Thyroid gland (tissue), 4 donors: ENCODE data around the gene DAPL1. TPM values are rescaled to one million over a fixed set of nuclear protein-coding genes. Genes with fewer than 3 reads are reported as not detected.

Experiments
- DNase-seq, 2 donors: peaks; one replicate each; pipeline ENCODE4 v3.0.0-alpha.2; 2019
- H3K27ac ChIP-seq, 3 donors: fragments of 200-600 bp; sonication (generic); 1 replicate in 2 of 3; 2 replicates in 1 of 3; pipeline ENCODE4 v1.5.1; 2016 to 2019; ENCODE audit warnings: mild to moderate bottlenecking in 1 of 3, moderate library complexity in 1 of 3
- H3K27me3 ChIP-seq: fragments of 200-600 bp; sonication (generic); one replicate; pipeline ENCODE4 v1.5.1; 2019
- H3K36me3 ChIP-seq, 2 donors: fragments of 200-600 bp; sonication (generic); one replicate each; pipeline ENCODE4 v1.5.1; 2016 to 2019
- H3K4me1 ChIP-seq, 2 donors: fragments of 200-600 bp; sonication (generic); one replicate each; pipeline ENCODE4 v1.5.1; 2017 to 2019
- H3K4me3 ChIP-seq, 3 donors: fragments of 200-600 bp; sonication (generic); replicated peaks in 1 of 3; 1 replicate in 2 of 3; 2 replicates in 1 of 3; pipeline ENCODE4 v1.5.1; 2016; ENCODE audit warnings: mild to moderate bottlenecking in 1 of 3
- H3K9me3 ChIP-seq: fragments of 200-600 bp; sonication (generic); one replicate; pipeline ENCODE4 v1.5.1; 2017
- CTCF ChIP-seq, 6 experiments: fragments of 200-600 bp in 3 of 6; fragments of 450-650 bp in 3 of 6; sonication (generic) in 3 of 6; IDR thresholded peaks; one replicate each; pipeline ENCODE4 v1.5.1; 2016 to 2019; ENCODE audit warnings: antibody characterized with exemption in 6 of 6, mild to moderate bottlenecking in 2 of 6, inconsistent platforms in 1 of 6, moderate library complexity in 1 of 6
- POLR2A ChIP-seq, 2 donors: fragments of 450-650 bp; IDR thresholded peaks; one replicate each; pipeline ENCODE4 v1.6.1; 2017; ENCODE audit warnings: antibody characterized with exemption in 2 of 2, mild to moderate bottlenecking in 2 of 2, moderate library complexity in 1 of 2
- WGBS, 2 donors: methylation state at CpG; one replicate each; pipeline ENCODE4 v1.1.5; 2017; 5-methylcytosine and 5-hydroxymethylcytosine counted together
- intact Hi-C: fragments of 100-400 bp; cut with DNase I; formaldehyde crosslinking; loops from one replicate; pipeline ENCODE4 v1.15.1; 2023
- total RNA-seq, 4 donors: library from RNA; depleted of rRNA; stranded (reverse); fragments of >200 nt; gene quantifications; one replicate each; pipeline ENCODE4 v1.2.3, GENCODE V29; 2016

Gene DAPL1
- total RNA-seq, 4 donors from 2014 or later: 12.3 to 68.9 (median 28.1) TPM

GRCh38 chr2:158823486-158824237 lies 28.5 kb downstream of the DAPL1 start:
- intact Hi-C loops: no loop called here
- no peak overlapping the region for H3K27ac ChIP-seq
- WGBS, 2 donors: 67 to 73% methylated on average over 10 of the region's 10 CpGs

GRCh38 chr2:158825021-158825420 lies 29.9 kb downstream of the DAPL1 start:
- no peak overlapping the region for H3K27ac ChIP-seq
- peaks cover 32 to 34% of the 10 kb centered on the region in 2 donors for H3K4me1 ChIP-seq
- intact Hi-C loops: no loop called here
- no peaks in the 10 kb centered on the region for H3K9me3 ChIP-seq
- TF ChIP-seq POLR2A (IDR thresholded peaks at IDR 0.05) (no peak), CTCF (IDR thresholded peaks at IDR 0.05) (no peak)
- no peak for DNase-seq
- 89 to 95% methylated on average over 3 of the region's 3 CpGs for WGBS, 2 donors
- H3K36me3 ChIP-seq: no peaks in the 10 kb centered on the region
- H3K27me3 ChIP-seq: no peaks in the 10 kb centered on the region
- no peak overlapping the region for H3K4me3 ChIP-seq

More at GRCh38 chr2:158823486-158824237, 28.5 kb downstream of the DAPL1 start:
- peaks cover 20 to 22% of the 10 kb centered on the region in 2 donors for H3K4me1 ChIP-seq
- H3K36me3 ChIP-seq: no peaks in the 10 kb centered on the region
- H3K27me3 ChIP-seq: no peaks in the 10 kb centered on the region
- no peak for DNase-seq
- H3K9me3 ChIP-seq: no peaks in the 10 kb centered on the region
- TF ChIP-seq POLR2A (IDR thresholded peaks at IDR 0.05): no peak
- no peak for TF ChIP-seq CTCF (IDR thresholded peaks at IDR 0.05)
- H3K4me3 ChIP-seq: no peak overlapping the region

GRCh38 chr2:158826965-158827364 lies 31.8 kb downstream of the DAPL1 start:
- H3K4me1 ChIP-seq: peaks cover 26% of the 10 kb centered on the region in 2 donors
- H3K9me3 ChIP-seq: no peaks in the 10 kb centered on the region
- DNase-seq: no peak
- no peaks in the 10 kb centered on the region for H3K36me3 ChIP-seq
- H3K27me3 ChIP-seq: no peaks in the 10 kb centered on the region
- WGBS, 2 donors: 96 to 98% methylated on average over 3 of the region's 3 CpGs
- peak overlapping the region in 1 of 3 donors; percentile 77 for H3K27ac ChIP-seq
- no peak overlapping the region for H3K4me3 ChIP-seq
- intact Hi-C loops: no loop called here
- TF ChIP-seq POLR2A (IDR thresholded peaks at IDR 0.05): no peak
- no peak for TF ChIP-seq CTCF (IDR thresholded peaks at IDR 0.05)

GRCh38 chr2:158828378-158829164 lies 33.5 kb downstream of the DAPL1 start:
- Histone ChIP-seq H3K27ac (peak overlapping the region; percentile 45 to 79 (median 77)), H3K4me1 (peaks cover 22 to 24% of the 10 kb centered on the region in 2 donors), H3K27me3 (no peaks in the 10 kb centered on the region), H3K9me3 (no peaks in the 10 kb centered on the region), H3K36me3 (no peaks in the 10 kb centered on the region), H3K4me3 (no peak overlapping the region)
- no peak for DNase-seq
- TF ChIP-seq CTCF (IDR thresholded peaks at IDR 0.05) (no peak), POLR2A (IDR thresholded peaks at IDR 0.05) (no peak)
- intact Hi-C loops: no loop called here
- WGBS, 2 donors: 42 to 43% methylated on average over 4 of the region's 4 CpGs

GRCh38 chr2:158829167-158829566 lies 34.0 kb downstream of the DAPL1 start:
- peak overlapping the region; percentile 45 to 79 (median 77) for H3K27ac ChIP-seq
- 94% methylated on average over 4 of the region's 4 CpGs for WGBS, 2 donors

More at GRCh38 chr2:158829167-158829566, 34.0 kb downstream of the DAPL1 start:
- Histone ChIP-seq H3K9me3 (no peaks in the 10 kb centered on the region), H3K4me3 (no peak overlapping the region), H3K4me1 (peaks cover 22 to 24% of the 10 kb centered on the region in 2 donors), H3K36me3 (no peaks in the 10 kb centered on the region), H3K27me3 (no peaks in the 10 kb centered on the region)
- no peak for DNase-seq
- no peak for TF ChIP-seq CTCF (IDR thresholded peaks at IDR 0.05)
- no peak for TF ChIP-seq POLR2A (IDR thresholded peaks at IDR 0.05)
- intact Hi-C loops: no loop called here
